GM19455 (cell line): ENCODE results near the gene GCC1.
"Not testable (repeated sequence)": the region's sequence is repeated elsewhere in the genome, so short reads cannot be mapped to it uniquely, and the experiment has no call there.

ENCODE experiments used
- ATAC-seq: cut with Tn5 transposase; IDR thresholded peaks from one replicate; pipeline ENCODE4 v1.9.1; 2021; ENCODE audit not compliant: unreplicated experiment

The GCC1 gene

DNA sequence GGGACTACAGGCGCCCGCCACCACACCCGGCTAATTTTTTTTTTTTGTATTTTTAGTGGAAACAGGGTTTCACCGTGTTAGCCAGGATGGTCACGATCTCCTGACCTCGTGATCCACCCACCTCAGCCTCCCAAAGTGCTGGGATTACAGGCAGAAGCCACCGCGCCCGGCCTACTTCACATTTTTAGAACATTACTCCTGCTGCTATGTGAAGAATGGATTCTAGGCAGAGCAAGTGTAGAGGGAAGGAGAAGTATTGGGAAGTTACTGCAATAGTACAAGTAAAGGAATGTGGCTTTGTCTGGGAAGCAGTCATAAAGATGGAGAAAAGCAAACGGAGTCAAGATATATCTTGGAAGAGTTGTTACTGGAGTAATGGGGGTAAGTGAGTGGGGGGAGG lies 44.9 kb downstream of the GCC1 start:
- ATAC-seq: not testable (repeated sequence)

- ATAC-seq: no peak
These were observed 46.3 kb downstream of the GCC1 start for GRCh38 chr7:127539116-127539515.

GRCh38 chr7:127536741-127537140 lies 48.7 kb downstream of the GCC1 start:
- no peak for ATAC-seq

- ATAC-seq: no peak
These were observed 49.1 kb downstream of the GCC1 start for GRCh38 chr7:127536394-127536691.

- no peak for ATAC-seq
These were observed 49.6 kb downstream of the GCC1 start for GRCh38 chr7:127535546-127536393.

DNA sequence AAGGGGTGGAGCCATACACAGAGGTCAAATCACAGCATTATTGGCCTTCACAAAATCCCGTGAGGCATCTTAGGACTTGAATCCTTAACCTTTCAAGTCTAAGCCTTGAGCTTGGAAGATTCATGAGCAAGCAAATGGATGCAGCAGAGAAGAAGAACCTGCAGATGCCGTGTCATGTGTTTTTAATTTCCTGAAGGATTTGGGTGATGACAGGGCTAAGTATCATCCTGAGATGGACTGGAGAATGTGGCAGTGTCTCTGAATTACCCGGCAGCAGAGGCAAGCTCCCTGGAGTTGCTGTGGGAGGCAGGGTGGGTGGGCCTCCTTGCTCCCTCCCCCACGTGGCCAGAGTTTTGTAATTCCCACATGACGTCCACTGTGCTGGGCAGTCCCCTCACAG lies 50.8 kb downstream of the GCC1 start:
- no peak for ATAC-seq

DNA sequence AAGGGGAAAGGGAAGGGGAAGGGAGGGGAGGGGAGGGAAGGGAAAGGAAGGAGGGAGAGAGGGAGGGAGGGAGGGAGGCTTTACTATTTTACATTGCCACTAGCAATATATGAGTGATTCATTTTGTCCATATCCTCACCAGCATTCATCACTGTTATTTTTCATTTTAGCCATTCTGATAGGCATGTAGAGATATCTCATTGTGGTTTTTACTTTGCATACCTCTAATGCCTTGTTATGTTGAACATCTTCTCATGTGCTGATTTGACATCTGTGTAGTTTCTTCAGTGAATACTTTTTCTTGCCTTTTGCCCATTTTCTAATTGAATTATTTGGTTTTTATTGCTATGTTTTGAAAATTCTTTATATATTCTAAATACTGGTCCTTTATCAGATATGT lies 52.7 kb downstream of the GCC1 start:
- no peak for ATAC-seq

DNA sequence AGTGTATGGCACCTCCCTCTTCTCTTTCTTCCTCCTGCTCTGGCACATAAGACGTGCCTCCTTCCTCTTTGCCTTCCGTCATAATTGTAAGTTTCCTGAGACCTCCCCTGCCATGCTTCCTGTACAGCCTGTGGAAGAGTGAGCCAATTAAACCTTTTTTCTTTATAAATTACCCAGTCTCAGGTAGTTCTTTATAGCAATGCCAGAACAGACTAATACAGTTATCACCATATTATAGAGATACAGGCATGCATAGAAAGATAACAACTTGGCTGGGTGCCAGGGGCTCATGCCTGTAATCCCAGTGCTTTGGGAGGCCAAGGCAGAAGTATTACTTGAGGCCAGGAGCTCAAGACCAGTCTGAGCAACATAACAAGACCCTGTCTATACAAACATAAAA lies 53.2 kb downstream of the GCC1 start:
- ATAC-seq: no peak
